Measurements from ENCODE around the gene FUT6.

FUT6 gene

GRCh38 chr19:5829567-5830310 is 9.8 kb downstream of the FUT6 start:
- TF ChIP-seq FOXA1 (IDR thresholded peaks at IDR 0.05), result no peak
- TF ChIP-seq ELF4 (IDR thresholded peaks at IDR 0.05), result no peak
- no peak for TF ChIP-seq CTBP1 (IDR thresholded peaks at IDR 0.05; ENCODE audit: borderline replicate concordance)
- TF ChIP-seq TARDBP (IDR thresholded peaks at IDR 0.05), result no peak
- no peak for TF ChIP-seq L3MBTL2 (conservative IDR thresholded peaks at IDR 0.05)
- TF ChIP-seq ZNF384 (IDR thresholded peaks at IDR 0.05), result no peak
- no peak for TF ChIP-seq SUZ12 (IDR thresholded peaks at IDR 0.05)
- TF ChIP-seq FOXK2 (IDR thresholded peaks at IDR 0.05), result no peak
- no peak for TF ChIP-seq ARNT (IDR thresholded peaks at IDR 0.05)
- ChIA-PET POLR2A (interaction anchor here (1.7 to 3.1 kb wide), 8 partner anchors 9 to 74 kb away, joined by 4 to 32 read pairs (median 16); partner anchors contain the start of genes DUS3L, FUT6, NDUFA11 and NRTN), CTCF (interaction anchor here (1.0 to 3.5 kb wide), 2 partner anchors 26 to 62 kb away, joined by 3 to 23 read pairs; partner anchors contain the start of gene NRTN)
- DNase-seq (ENCODE audit: extremely low spot score), result no peak

GRCh38 chr19:5828661-5829566 is 10.6 kb downstream of the FUT6 start:
- POLR2A ChIA-PET, result interaction anchor here (0.7 to 3.1 kb wide), 22 partner anchors 10 to 151 kb away, joined by 3 to 32 read pairs (median 6); partner anchors contain the start of genes CATSPERD, DUS3L, FUT3 and FUT6
- DNase-seq (ENCODE audit: extremely low spot score), result peak; percentile 70
- TF ChIP-seq ARNT (IDR thresholded peaks at IDR 0.05) (peak; percentile 47; the same call in 1 of the 2 replicates), FOXM1 (IDR thresholded peaks at IDR 0.05; ENCODE audit: borderline replicate concordance) (no peak), PKNOX1 (IDR thresholded peaks at IDR 0.05) (peak; percentile 91), ZNF384 (IDR thresholded peaks at IDR 0.05) (no peak)
- CTCF ChIA-PET, result interaction anchor here (0.8 to 3.5 kb wide), 4 partner anchors 25 to 139 kb away, joined by 3 to 23 read pairs (median 3); partner anchors contain the start of genes NRTN and RPL36

- DNase-seq (ENCODE audit: extremely low spot score), result peak; percentile 98
- TF ChIP-seq LEF1 (IDR thresholded peaks at IDR 0.05; ENCODE audit: borderline replicate concordance), result no peak
- peak; percentile 7; the same call in 1 of the 2 replicates for TF ChIP-seq CTBP1 (IDR thresholded peaks at IDR 0.05; ENCODE audit: borderline replicate concordance)
- no peak for TF ChIP-seq ARNT (IDR thresholded peaks at IDR 0.05)
- TF ChIP-seq ZNF384 (IDR thresholded peaks at IDR 0.05), result no peak
- TF ChIP-seq SUZ12 (IDR thresholded peaks at IDR 0.05), result no peak
- no peak for TF ChIP-seq PKNOX1 (IDR thresholded peaks at IDR 0.05)
- TF ChIP-seq HDGF (IDR thresholded peaks at IDR 0.05; ENCODE audit: borderline replicate concordance), result no peak
- TF ChIP-seq FOXK2 (IDR thresholded peaks at IDR 0.05), result no peak
- no peak for TF ChIP-seq NFRKB (IDR thresholded peaks at IDR 0.05)
- peak; percentile 97 for TF ChIP-seq L3MBTL2 (conservative IDR thresholded peaks at IDR 0.05)
- peak; percentile 92 for TF ChIP-seq ELF4 (IDR thresholded peaks at IDR 0.05)
- POLR2A ChIA-PET, result interaction anchor here (0.5 to 3.1 kb wide), 27 partner anchors 10 to 283 kb away, joined by 3 to 32 read pairs (median 4); partner anchors contain the start of genes CATSPERD, DUS3L, FUT3 and FUT6
- CTCF ChIA-PET, result interaction anchor here (0.8 to 3.5 kb wide), 3 partner anchors 24 to 138 kb away, joined by 3 to 23 read pairs (median 3); partner anchors contain the start of genes NRTN and RPL36
Observed at GRCh38 chr19:5827891-5828660, 11.4 kb downstream of the FUT6 start.

- CTCF ChIA-PET, result interaction anchor here (3.5 kb wide), 1 partner anchor 23 kb away, joined by 23 read pairs; the partner anchor contains the start of gene NRTN
- POLR2A ChIA-PET, result interaction anchor here (0.5 to 3.1 kb wide), 21 partner anchors 10 to 284 kb away, joined by 3 to 32 read pairs (median 7); partner anchors contain the start of genes CATSPERD, DUS3L, FUT3 and FUT6
- TF ChIP-seq LEF1 (IDR thresholded peaks at IDR 0.05; ENCODE audit: borderline replicate concordance) (no peak), ARNT (IDR thresholded peaks at IDR 0.05) (no peak), HDGF (IDR thresholded peaks at IDR 0.05; ENCODE audit: borderline replicate concordance) (no peak), SP1 (IDR thresholded peaks at IDR 0.05) (no peak), BHLHE40 (IDR thresholded peaks at IDR 0.05; ENCODE audit: borderline replicate concordance) (no peak)
- DNase-seq (ENCODE audit: extremely low spot score), result no peak
Observed at GRCh38 chr19:5827342-5827890, 12.1 kb downstream of the FUT6 start.

- POLR2A ChIA-PET, result interaction anchor here (1.4 to 3.1 kb wide), 4 partner anchors 23 to 199 kb away, joined by 4 to 32 read pairs (median 13); partner anchors contain the start of genes NDUFA11, NRTN and VMAC
- peak; percentile 57 for DNase-seq (ENCODE audit: extremely low spot score)
- CTCF ChIA-PET, result interaction anchor here (3.5 kb wide), 1 partner anchor 23 kb away, joined by 23 read pairs; the partner anchor contains the start of gene NRTN
- peak; percentile 96 for TF ChIP-seq PKNOX1 (IDR thresholded peaks at IDR 0.05)
- TF ChIP-seq SUZ12 (IDR thresholded peaks at IDR 0.05), result no peak
- no peak for TF ChIP-seq LEF1 (IDR thresholded peaks at IDR 0.05; ENCODE audit: borderline replicate concordance)
- TF ChIP-seq BHLHE40 (IDR thresholded peaks at IDR 0.05; ENCODE audit: borderline replicate concordance), result no peak
- no peak for TF ChIP-seq NFRKB (IDR thresholded peaks at IDR 0.05)
- TF ChIP-seq TARDBP (IDR thresholded peaks at IDR 0.05), result no peak
- no peak for TF ChIP-seq FOXM1 (IDR thresholded peaks at IDR 0.05; ENCODE audit: borderline replicate concordance)
- TF ChIP-seq FOXA1 (IDR thresholded peaks at IDR 0.05), result no peak
Observed at GRCh38 chr19:5826531-5827341, 12.8 kb downstream of the FUT6 start.
